Metanephros (tissue), 1 donor: ENCODE measurements around the gene RFWD3. TPM values are rescaled to one million over a fixed set of nuclear protein-coding genes. Genes with fewer than 3 reads are reported as not detected.

ENCODE experiments used
- total RNA-seq: library from RNA; depleted of rRNA; stranded (reverse); fragments of >200 nt; gene quantifications from one replicate; pipeline ENCODE4 v1.2.3, GENCODE V29; 2014

The RFWD3 gene, protein sequence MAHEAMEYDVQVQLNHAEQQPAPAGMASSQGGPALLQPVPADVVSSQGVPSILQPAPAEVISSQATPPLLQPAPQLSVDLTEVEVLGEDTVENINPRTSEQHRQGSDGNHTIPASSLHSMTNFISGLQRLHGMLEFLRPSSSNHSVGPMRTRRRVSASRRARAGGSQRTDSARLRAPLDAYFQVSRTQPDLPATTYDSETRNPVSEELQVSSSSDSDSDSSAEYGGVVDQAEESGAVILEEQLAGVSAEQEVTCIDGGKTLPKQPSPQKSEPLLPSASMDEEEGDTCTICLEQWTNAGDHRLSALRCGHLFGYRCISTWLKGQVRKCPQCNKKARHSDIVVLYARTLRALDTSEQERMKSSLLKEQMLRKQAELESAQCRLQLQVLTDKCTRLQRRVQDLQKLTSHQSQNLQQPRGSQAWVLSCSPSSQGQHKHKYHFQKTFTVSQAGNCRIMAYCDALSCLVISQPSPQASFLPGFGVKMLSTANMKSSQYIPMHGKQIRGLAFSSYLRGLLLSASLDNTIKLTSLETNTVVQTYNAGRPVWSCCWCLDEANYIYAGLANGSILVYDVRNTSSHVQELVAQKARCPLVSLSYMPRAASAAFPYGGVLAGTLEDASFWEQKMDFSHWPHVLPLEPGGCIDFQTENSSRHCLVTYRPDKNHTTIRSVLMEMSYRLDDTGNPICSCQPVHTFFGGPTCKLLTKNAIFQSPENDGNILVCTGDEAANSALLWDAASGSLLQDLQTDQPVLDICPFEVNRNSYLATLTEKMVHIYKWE
- total RNA-seq, result 25.5 TPM

GRCh38 chr16:74666425-74667254 lies at the start of gene RFWD3:
Gene RFWD3, minus strand, starts transcription at chr16:74666877. Its CDS starts 5,428 bp downstream, at chr16:74661449.

DNA sequence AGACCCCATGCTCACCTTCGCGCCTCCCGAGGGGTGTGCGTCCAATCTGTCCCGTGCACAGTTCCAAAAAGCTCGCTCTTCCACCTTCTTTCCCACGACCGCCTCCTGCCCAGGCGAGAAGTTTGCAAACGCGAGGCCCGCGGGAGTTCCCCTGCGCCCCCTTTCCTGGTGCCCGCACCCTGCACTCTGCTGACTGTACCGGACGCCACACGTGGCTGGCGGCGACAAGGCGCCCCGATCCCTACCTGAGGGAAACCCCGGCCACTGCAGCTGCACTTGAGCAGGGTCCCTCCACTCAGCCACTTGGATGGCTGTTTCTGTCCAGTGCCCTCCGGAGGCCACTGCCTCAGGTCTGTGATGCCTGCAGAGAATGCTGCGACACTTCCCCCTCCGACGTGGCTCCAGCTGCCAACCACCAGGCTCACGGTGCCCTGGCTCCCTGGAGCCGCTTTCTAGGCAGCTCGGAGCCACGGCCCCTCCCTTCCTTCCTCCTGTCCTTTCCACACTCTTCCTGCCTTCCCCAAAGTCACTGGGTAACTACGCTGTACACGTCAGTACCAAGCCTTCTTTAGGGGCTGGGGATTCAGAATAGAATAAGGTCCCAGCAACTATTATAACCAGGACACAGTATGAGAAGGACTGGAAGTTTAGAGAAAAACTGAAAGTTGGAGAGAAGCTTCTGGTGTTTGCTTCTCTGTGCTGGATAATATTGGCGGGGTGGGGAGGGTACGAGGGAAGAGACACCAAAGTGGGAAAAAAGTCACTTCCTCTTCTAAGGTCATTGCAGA lies 34.0 kb upstream of the RFWD3 start, which contains the start of gene MLKL:
Gene MLKL, minus strand, starts transcription at position 425 of the 788 bp plus-strand sequence. CDS start 5,105 bp downstream, outside the sequence.

GRCh38 chr16:74606521-74607309 lies 60.0 kb downstream of the RFWD3 start, which contains the start of gene GLG1:
Gene GLG1, minus strand, starts transcription at chr16:74607114. Its CDS starts 20 bp downstream, at chr16:74607094.

Other genes starting within 250 kb of the RFWD3 start
- gene CLEC18B, start 245.4 kb downstream of the RFWD3 start, total RNA-seq, result 64.8 TPM
- gene GLG1, start 59.8 kb downstream of the RFWD3 start, total RNA-seq, result 135 TPM
- gene MLKL, start 34.0 kb upstream of the RFWD3 start, total RNA-seq, result 7.6 TPM
- gene FA2H, start 107.9 kb upstream of the RFWD3 start, total RNA-seq, result 3.4 TPM